Sigmoid colon (tissue), 4 donors: ENCODE results near the gene TM4SF5.

Experiments
- CTCF ChIP-seq, 4 experiments: fragments of 450-650 bp in 3 of 4; fragments of 200-600 bp in 1 of 4; IDR thresholded peaks; one replicate each; pipeline ENCODE4 v1.5.1; 2016 to 2019; ENCODE audit warnings: antibody characterized with exemption in 4 of 4, mild to moderate bottlenecking in 3 of 4, moderate library complexity in 2 of 4
- POLR2A ChIP-seq, 2 donors: fragments of 450-650 bp; IDR thresholded peaks; one replicate each; pipeline ENCODE4 v1.6.1; 2016; ENCODE audit warnings: antibody characterized with exemption in 2 of 2, mild to moderate bottlenecking in 2 of 2, moderate library complexity in 2 of 2
- POLR2AphosphoS5 ChIP-seq, 4 donors: sonication (generic); formaldehyde crosslinking; IDR thresholded peaks; one replicate each; pipeline ENCODE4 v1.6.1; 2017; ENCODE audit warnings: antibody characterized with exemption in 4 of 4

DNA sequence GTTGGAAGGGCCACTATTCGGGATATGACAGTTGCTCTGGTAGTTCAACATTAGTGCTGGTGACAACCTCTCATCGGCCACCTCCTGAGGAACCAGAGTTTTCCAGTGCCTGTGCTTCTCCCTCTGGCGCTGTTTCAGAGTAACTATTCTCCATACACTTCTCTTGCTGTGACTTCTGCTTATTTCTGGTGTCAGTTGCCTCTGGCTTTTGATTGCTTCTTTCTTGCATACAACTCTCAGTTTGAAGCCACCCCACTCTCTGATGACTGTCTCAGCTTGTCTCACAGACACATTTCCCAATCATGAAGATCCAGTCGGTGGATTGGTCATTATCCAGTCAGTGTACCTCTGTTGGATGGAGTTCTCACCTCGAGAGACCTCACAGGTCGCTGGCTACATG is 3.4 kb upstream of the TM4SF5 start:
- no peak for TF ChIP-seq POLR2A (IDR thresholded peaks at IDR 0.05)
- TF ChIP-seq CTCF (IDR thresholded peaks at IDR 0.05): no peak
- TF ChIP-seq POLR2AphosphoS5 (IDR thresholded peaks at IDR 0.05): no peak
